Measurements from ENCODE around the gene THBS2. TPM values are rescaled to one million over a fixed set of nuclear protein-coding genes. Genes with fewer than 3 reads are reported as not detected.
A peak's percentile ranks its signal among the peaks of the same experiment; 100 is the strongest.

The THBS2 gene
- total and polyA plus RNA-seq, 3 donors from 2014 or later = 4.8 to 17.9 (median 7.6) TPM

GRCh38 chr6:169230946-169231789 is 22.5 kb downstream of the THBS2 start:
- peak overlapping the region in 1 of 2 donors; percentile 14 for H3K27ac ChIP-seq
- H3K4me1 ChIP-seq = no peaks in the 10 kb centered on the region
- DNase-seq = no peak

GRCh38 chr6:169230322-169230665 is 23.4 kb downstream of the THBS2 start:
- WGBS, 2 donors = 82% methylated on average over 9 of the region's 9 CpGs
- TF ChIP-seq CTCF (IDR thresholded peaks at IDR 0.05) (no peak), POLR2A (IDR thresholded peaks at IDR 0.05) (no peak)
- no peak overlapping the region for H3K27ac ChIP-seq

More at GRCh38 chr6:169230946-169231789, 22.5 kb downstream of the THBS2 start:
- 58 to 68% methylated on average over 22 to 33 of the region's 33 CpGs for WGBS, 2 donors
- H3K27me3 ChIP-seq = no peaks in the 10 kb centered on the region
- H3K36me3 ChIP-seq (ENCODE audit: low read depth, missing control alignments) = no peaks in the 10 kb centered on the region
- intact Hi-C loops (cut with DNase I; ENCODE audit: low total_unique reads) = no loop called here
- peak overlapping the region in 1 of 2 donors; percentile 8 for H3K4me3 ChIP-seq
- H3K9me3 ChIP-seq = no peaks in the 10 kb centered on the region
- TF ChIP-seq POLR2A (IDR thresholded peaks at IDR 0.05) (no peak), CTCF (IDR thresholded peaks at IDR 0.05) (no peak)

GRCh38 chr6:169229615-169230321 is 23.9 kb downstream of the THBS2 start:
- 68 to 73% methylated on average over 13 of the region's 13 CpGs for WGBS, 2 donors
- DNase-seq = no peak
- no peak overlapping the region for H3K4me3 ChIP-seq

More at GRCh38 chr6:169230322-169230665, 23.4 kb downstream of the THBS2 start:
- intact Hi-C loops (cut with DNase I; ENCODE audit: low total_unique reads) = no loop called here
- H3K27me3 ChIP-seq = no peaks in the 10 kb centered on the region
- H3K9me3 ChIP-seq = no peaks in the 10 kb centered on the region
- no peak overlapping the region for H3K4me3 ChIP-seq
- H3K4me1 ChIP-seq = no peaks in the 10 kb centered on the region
- no peak for DNase-seq
- H3K36me3 ChIP-seq (ENCODE audit: low read depth, missing control alignments) = no peaks in the 10 kb centered on the region

GRCh38 chr6:169227116-169227515 is 26.5 kb downstream of the THBS2 start:
- TF ChIP-seq CTCF (IDR thresholded peaks at IDR 0.05) (no peak), POLR2A (IDR thresholded peaks at IDR 0.05) (no peak)
- Histone ChIP-seq H3K36me3 (ENCODE audit: low read depth, missing control alignments) (no peaks in the 10 kb centered on the region), H3K4me3 (no peak overlapping the region), H3K4me1 (no peaks in the 10 kb centered on the region), H3K9me3 (no peaks in the 10 kb centered on the region), H3K27ac (no peak overlapping the region), H3K27me3 (no peaks in the 10 kb centered on the region)
- DNase-seq = no peak
- 87 to 96% methylated on average over 15 of the region's 15 CpGs for WGBS, 2 donors
- intact Hi-C loops (cut with DNase I; ENCODE audit: low total_unique reads) = no loop called here

More at GRCh38 chr6:169229615-169230321, 23.9 kb downstream of the THBS2 start:
- TF ChIP-seq CTCF (IDR thresholded peaks at IDR 0.05) (no peak), POLR2A (IDR thresholded peaks at IDR 0.05) (no peak)
- no peaks in the 10 kb centered on the region for H3K9me3 ChIP-seq
- intact Hi-C loops (cut with DNase I; ENCODE audit: low total_unique reads) = no loop called here
- no peaks in the 10 kb centered on the region for H3K36me3 ChIP-seq (ENCODE audit: low read depth, missing control alignments)
- no peaks in the 10 kb centered on the region for H3K27me3 ChIP-seq
- no peak overlapping the region for H3K27ac ChIP-seq
- no peaks in the 10 kb centered on the region for H3K4me1 ChIP-seq
